DMS79 treated with DMSO at 0.1 percent for 48 hours (cell line): ENCODE data around the gene AKT3.
"Not testable (repeated sequence)": the region's sequence is repeated elsewhere in the genome, so short reads cannot be mapped to it uniquely, and the experiment has no call there.

ENCODE experiments used
- DNase-seq: peaks from one replicate; lab custom pipeline; 2025; lab: John Stamatoyannopoulos, UW

AKT3 gene

DNA sequence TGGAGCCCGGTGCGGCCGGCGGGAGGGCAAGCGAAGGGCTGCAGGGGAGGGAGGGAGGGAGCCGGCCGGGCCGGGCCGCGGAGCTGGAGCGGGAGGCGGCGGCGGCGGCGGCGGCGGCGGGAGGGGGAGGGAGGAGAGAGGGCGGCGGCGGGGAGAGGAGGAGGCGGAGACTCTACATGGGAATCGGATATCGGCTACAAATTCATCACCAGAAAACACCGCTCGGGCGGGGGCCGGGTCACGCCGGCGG, at the start of gene AKT3:
AKT3 (minus strand) TSS at position 42 of the 250 bp plus-strand sequence. CDS start 7,073 bp downstream, outside the sequence.
- DNase-seq = peak; percentile 31

DNA sequence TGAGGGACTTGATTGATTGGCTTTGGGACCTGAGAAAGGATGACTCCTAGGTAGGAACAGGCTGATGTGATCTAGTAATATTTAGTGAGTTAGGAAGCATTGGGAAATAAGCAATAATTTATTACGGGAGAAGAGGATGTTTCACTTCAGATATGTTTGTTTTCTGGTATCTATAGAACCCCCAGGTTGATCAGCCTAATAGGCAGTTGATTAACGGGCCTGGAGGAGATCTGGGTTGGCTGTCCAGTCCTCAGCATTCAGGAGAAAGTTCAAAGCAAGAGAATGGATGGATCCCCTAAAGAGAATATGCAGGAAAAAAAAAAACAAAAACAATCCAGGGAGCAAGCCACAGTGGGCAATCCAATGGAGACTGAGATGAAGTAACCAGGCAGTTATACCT, 48.2 kb upstream of the AKT3 start:
- DNase-seq = no peak

DNA sequence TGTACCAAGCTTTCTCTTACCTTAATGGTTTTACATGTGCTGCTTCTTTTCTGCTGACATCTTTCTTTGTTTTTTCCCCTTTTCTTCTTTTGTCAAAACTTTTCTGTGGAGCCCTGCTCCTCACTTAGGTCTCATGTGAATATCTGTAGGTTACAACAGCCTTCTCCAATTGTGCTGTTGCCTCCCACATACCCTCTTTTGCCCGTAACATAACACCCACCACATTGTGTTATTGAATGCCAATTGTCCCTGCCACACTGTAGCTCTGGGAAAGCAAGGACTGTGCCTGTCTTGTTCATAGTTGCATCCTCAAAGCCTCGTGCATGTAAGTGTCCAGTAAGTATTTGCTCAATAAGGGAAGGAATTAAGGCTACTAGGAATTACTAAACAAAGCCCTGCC, 46.3 kb upstream of the AKT3 start:
- no peak for DNase-seq

DNA sequence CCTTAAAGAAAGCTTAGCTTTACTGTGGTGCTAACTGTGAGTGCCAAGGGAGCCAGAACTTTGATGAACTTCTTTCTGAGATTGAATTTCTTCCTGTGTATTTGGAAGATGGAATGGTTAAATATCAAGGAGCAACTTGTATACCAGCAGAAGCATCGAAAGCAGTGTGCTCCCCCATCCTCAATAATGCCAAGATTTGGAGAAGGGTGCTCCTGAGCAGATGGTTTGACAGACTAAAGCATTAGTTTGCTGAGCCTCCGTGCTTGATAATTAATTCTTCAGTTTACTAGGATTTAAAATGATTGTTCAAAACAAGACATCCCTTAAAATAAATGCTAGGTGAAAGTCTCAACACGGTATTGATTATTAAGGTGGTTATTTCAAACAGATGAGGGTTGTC, 42.4 kb upstream of the AKT3 start:
- no peak for DNase-seq

DNA sequence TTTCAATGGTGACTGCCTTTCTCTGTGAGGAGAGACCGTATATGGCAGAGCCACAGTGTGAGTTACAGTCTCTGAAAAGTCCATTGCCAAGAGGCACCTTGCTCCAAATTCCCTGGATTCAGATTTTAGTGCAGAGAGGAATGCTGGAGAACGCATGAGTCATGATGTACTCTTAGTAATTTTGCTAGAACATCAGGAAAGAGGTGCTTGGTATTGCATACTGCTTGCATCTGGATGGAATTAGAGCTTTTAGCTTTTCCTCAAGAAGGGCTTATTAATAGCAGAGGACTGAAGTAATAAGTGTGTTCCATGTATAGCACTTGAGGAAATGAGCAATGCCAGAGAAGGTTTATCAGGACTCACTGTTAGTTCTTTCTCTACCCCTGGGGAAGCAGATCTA, 40.5 kb upstream of the AKT3 start:
- DNase-seq = no peak

DNA sequence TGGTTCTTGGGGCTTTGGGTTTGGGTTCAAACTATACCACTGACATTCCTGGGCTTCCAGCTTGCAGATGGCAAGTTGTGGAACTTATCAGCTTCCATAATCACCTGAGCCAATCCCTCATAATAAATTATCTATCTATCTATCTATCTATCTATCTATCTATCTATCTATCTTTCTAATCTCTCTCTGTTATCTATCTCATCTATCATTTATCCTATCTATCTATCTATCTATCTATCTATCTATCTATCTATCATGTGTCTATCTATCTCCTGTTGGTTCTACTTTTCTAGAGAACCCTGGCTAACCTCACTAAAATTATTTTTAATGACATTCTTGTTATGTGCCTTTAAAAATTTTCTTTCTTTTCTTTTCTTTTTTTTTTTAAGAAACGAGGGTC, 35.8 kb upstream of the AKT3 start:
- DNase-seq = no peak

DNA sequence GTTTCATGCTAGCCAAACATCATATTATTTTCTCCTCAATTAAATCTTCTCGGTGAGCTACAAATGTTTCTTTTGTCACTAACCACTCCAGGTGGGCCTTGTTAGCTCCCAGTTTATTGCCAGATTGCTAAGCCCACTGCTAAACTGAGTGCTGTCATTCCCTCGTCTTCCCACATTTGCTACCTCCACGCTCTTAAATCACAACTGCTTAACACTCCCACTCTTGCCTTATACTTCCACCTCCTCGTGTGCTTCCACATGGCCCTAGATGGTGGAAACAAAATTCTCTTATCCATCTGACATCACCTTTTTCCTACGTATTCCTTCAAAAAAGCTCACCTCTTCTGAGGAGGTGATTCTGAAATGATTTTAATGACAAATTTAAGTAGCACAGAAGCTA, 34.6 kb upstream of the AKT3 start:
- DNase-seq = no peak

DNA sequence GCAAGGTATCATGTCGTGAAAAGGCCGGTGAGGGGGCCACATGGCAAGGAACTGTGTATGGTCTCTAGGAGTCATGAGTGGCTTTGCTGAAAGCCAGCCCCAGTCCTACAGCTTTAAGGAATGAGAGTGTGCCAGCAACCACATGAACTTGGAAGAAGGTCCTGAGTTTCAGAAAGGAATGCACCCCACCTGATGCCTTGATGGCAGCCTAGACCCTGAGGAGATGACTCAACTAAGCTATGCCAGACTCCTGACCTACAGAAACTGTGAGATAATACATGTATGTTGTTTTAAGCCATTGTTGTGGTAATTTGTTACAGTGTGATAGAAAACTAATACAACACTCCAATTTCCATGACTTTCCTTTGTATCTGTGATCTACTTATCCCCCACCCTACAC, 33.5 kb upstream of the AKT3 start:
- DNase-seq = no peak

DNA sequence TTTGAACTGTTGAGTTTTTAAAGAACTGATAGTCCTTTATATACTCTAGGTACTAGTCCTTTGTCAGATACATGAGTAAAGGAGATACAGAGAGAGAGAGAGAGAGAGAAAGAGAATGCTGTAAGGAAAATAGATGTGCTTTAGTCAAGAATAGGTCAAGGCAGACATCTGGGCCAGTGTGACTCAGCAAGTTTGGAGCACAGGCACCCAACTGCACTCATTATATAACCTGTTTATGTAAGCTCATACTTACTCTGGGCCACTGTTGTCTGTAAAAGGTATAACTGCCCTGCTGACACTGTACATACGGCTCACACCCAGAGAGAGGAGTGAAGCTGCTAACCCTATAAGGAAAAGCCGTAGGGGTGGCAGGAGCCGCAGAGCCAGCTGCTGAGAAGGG, 32.2 kb upstream of the AKT3 start:
- no peak for DNase-seq

DNA sequence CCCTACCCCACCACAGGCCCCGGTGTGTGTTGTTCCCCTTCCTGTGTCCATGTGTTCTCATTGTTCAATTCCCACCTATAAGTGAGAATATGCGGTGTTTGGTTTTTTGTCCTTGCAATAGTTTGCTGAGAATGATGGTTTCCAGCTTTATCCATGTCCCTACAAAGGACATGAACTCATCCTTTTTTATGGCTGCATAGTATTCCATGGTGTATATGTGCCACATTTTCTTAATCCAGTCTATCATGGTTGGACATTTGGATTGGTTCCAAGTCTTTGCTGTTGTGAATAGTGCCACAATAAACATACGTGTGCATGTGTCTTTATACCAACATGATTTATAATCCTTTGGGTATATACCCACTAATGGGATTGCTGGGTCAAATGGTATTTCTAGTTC, 27.0 kb upstream of the AKT3 start:
- not testable (repeated sequence) for DNase-seq

DNA sequence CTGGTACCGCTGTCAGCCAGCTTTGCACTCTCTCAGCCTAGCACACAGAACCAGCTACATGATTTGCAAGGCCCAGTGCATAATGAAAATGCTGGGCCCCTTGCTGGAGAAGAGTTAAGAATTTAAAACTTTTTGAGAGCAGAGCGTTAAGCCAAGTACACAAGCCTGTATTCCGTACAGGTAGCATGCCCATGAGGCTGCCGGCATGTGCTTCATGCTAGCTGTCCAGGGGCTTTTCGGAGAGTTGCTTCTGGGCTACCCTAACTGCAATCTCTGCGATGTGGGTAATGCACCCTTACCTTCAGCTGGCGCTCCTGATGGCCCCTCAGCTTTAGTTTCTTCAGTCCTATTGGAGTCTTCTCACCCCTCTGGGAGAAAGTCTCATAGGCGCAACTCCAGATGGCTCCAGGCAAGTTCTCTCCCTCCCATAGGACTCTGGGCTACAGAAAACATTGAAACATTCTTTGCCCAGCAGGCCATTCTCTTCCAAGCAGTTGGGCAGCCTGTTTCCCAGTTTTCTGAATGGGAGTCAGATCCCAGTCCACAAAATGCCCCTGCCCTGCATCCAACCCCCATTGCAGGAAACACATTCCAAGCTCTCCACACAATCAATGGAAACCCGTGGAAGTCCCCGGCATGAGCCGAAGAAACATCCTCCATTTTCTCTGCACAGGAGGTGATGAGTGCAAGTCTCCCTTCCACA, 5.7 kb upstream of the AKT3 start:
- no peak for DNase-seq

DNA sequence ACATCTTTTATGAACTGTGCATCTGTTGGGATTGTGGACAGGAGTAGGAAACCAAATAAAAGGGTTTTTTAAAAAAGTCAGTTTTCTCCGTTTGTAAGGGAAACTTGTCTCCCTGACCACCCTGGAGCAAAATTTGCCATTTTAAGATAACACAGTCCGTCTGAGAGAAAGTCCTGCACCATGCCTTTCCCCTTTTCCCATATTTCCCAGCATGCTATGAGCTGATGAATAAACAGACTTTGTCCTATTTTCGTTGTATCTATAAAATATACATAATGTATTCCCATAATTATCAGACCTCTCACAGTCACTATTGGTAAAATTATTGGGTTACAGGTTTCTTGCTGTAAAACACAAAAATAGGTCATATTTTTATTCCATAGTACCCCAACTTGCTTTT, 1.7 kb upstream of the AKT3 start:
- DNase-seq = no peak

DNA sequence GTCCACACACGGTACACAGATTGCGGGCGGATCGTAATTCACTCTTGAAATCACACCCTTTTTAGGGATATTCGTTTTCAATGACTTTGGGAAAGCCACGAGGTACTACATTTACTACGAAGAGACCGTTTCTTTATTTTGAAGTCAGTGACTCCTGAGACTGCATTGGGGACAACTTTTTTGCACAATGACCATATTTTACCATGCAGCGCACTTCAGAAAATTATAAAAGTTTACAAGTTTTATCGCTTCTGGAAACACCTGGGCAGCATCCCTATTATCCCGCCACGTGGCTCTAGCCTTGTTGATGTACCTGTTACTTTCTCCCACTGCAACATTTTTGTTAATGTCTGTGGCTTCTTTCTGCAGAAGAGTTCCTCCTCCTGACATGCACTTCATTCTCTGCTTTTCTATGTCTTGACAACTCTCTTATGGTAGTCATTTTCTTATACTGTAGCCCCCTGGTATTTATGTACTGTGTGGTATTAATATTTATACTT, 1.3 kb upstream of the AKT3 start:
- no peak for DNase-seq

DNA sequence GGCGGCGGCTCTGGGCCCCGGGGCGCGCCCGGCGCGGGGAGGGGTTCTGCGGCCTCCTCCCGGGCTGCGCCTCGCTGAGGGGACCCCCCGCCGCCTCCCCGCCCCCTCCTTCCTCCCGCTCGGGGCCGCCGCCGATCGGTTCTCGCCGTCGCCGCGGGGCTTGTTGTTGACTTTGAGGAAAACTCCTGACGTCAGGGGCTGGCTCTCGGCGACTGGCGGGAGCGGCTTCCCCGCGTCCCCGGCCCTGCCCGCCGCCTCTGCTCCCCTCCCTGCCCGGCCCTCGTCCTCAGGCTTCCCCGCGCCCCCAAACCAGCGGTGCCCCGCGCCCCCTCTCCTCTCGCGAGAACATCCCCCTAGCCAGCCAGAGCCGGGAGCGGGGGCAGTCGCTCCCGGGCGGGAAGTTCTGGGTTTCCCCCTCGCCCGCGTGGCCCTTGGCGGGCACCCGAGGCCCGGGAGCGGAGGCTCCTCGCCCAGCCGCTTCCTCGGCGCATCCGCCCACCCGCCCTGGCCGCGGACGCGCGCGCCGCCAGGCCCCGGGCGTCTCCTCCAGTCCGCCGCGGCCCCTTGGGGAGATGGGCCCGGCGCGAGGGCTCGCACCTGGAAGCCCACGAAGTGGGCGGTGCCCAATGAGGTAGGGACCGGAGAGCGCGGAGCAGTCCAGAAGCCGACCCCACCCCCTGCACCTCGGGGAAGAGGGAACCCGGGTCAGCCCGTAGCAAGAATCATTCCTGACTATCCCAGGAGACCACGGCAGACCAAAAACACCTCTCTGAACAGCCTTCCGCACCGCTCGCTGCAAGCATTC, 611 bp upstream of the AKT3 start:
- peak; percentile 17 for DNase-seq

DNA sequence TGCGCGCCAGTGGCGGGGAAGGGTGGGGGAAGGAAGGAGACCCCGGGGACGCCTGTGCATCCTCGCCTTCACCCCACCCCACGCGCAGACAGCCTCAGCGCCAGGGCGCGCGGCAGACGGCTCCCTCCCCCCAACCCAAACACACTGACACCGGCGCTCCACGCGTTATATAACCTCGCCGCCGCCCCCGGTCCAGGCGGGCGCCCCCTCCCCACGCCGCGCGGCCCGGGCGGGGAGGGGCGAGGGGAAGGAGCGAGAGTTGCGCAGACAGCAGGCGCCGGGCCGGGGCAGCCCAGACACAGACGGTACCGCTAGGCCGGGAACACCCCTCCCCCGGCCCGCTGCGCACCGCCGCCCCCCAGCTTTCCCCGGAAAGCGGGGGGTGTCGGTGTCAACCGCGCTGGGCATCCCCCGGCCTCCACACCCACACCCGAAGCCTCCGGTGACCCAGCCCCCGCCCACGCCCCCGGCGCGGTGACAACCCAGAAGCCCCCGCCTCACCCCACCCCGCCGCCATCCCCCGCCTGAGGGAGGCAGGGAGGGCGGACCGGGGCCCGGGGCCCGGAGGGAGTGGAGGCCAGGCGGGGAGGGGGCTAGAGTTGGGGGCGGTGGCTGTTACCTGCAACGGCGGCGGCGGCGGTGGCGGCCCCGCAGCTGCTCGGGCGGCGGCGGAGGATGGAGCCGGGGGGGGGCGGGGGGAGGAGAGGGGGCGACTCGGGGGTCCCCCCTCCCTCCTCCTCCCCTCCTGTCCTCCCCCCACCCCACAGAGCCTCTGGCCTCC, 432 bp downstream of the AKT3 start:
- DNase-seq = no peak

DNA sequence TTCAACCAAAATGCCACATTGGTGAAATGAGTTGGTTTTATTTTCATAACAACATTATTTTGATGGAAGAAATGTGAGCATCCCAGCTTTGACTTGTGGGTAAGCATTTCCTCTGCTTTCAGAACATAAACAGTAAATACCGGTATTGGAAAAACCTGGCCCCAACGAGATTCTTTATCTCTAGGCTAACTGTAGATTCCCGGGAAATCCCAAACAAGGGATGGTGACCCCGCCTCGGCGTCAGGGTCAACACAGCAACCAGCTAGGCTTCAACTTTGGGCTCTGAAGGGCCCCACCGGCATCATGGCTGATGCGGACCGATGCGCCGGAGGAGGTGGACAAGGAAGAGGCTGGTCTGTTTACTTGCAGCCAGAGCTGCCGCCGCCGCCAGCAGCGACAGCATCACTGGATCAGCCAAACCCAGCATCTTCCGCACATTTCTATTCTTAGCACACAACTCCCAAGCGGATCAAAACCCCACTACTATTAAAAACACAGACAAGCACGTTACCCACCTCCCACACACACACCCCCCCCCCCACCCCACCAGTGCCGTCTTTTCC, 1.1 kb downstream of the AKT3 start:
- peak; percentile 23 for DNase-seq

DNA sequence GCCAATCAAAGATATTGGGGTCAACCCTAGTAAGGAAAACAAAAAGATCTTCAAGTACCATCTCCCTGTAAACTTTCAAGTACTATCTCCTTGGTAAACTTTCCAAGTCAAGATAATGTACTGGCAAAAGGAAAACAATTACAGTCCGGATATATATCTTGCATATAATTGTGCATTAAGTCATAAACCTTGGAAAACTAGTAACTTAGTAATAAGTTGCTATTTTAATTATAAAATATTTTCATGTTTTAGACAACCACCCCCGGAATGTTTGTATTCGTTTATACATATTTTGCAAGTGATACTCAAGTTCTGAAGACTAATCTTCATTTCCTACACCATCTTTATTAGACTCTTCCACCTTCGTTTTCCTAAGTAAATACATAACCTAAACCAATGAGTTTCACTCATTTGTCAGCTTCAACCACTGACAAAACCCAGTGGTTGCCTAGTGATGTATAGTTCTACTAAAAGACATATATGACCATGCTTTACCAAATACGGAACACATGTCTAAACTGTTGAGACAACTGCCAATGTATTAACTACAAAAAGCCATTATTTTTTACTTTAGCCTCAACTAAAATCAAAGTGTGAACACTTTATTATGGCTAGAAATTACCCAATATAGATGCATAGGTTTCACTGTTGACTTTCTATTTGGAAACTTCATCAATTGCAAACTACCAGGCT, 1.7 kb downstream of the AKT3 start:
- no peak for DNase-seq

DNA sequence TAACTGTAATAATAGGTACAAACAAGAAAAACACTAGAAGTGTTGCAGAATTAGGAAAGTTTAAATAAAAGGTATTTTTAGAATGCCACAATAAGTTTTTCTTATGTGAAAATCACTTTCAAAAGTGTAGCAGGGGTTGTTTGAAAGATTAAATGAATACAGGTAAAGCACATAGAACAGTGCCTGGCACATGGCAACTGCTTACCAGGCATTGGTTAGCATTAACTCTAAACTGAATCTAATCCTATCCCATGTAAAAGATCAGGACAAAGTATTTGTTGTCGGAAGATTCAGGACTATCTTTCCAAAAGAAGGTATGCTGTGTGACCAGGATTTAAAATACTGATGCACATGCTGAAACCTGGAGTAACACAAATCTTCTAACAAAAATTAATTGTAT, 3.3 kb downstream of the AKT3 start:
- no peak for DNase-seq

DNA sequence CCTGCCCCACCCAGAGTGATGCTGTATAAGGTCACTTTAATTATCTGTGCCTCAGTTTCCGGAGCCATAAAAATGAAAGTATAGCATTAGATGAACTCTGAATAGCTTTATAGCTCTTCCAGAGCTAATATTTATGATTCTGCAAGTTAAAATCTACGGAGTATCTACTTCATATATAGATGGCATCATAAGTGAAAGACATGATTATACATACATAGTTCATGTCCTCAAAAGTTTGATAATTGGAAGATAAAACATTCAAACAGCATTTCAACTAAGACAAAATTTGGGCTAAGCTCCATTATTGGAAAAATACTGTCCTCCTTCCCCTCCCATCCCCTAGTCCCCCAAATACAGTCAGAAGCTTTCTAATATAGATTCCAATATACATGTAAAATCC, 4.2 kb downstream of the AKT3 start:
- no peak for DNase-seq

DNA sequence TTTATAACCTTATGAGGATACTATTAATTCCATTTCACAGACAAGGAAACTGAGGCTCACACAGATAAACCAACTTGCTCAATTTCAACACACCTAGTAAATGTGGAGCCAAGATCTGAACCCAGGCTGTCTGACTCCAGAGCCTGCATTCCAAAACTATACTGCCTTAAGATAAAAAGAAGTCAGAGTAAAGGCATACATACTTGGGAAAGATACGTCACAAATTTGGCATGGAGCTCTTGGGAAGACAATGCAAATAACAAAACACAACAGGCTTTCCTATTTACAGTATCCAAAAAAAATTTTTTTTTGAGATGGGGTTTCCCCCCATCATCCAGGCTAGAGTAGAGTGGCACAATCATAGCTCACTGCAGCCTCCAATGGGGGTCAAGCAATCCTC, 5.9 kb downstream of the AKT3 start:
- DNase-seq = no peak

DNA sequence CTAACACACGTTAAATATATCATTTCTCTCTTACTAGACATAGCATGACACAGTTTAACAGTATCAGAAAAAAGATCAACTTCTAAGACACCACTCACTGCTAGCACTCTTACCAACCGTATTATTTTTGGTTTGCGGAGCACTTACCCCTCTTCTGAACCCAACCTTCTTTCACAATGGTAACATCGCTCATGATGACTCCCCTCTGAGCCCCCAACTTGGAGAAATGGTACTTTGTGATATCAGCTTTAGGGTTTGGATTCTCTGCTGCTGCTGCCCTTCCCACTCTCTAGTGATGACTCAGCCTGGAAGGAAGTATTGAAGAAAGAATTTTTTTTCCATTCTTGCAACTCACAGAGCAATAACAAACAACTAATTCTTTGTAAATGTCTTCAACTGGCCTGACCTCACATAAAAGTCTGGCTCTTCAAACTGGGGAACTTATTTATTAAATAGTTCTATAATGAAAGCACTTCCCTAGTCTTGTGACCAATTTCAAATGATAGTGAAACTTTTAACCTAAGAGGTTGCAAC, 7.0 kb downstream of the AKT3 start:
- DNase-seq = no peak

DNA sequence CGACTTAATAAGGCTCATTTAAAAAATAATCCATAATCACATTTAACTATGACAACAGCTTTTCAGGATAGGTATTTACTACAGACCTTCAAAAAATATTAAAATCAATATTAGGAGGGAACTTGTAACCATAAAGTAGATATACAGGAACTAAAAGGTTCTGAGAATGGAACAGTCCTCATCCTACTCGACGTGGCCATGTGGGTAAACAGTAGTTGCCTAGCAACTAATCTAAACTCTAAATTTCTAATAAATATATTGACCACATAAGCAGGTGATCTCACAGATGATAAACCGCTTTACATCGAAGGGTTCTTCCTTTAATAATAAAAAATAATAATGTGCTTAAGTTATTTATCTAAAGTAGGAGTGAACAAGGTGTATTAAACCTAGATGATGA, 7.9 kb downstream of the AKT3 start:
- no peak for DNase-seq
